GM08714 (cell line): Measurements from ENCODE around the gene WDR12.

Experiments
- H3K4me3 ChIP-seq: fragments of 200-500 bp; sonication (Bioruptor generic); 2 replicates; pipeline ENCODE4 v1.5.1; 2014; ENCODE audit warnings: mild to moderate bottlenecking, low read length, inconsistent platforms
- ZNF274 ChIP-seq: IDR thresholded peaks from 2 replicates; pipeline ENCODE4 v1.6.1; 2012; ENCODE audit warnings: mild to moderate bottlenecking, low read depth, low read length

Gene WDR12

GRCh38 chr2:202848813-202849212 is 62.7 kb downstream of the WDR12 start:
- H3K4me3 ChIP-seq = no peak overlapping the region

GRCh38 chr2:202847693-202848524 is 63.6 kb downstream of the WDR12 start:
- TF ChIP-seq ZNF274 = no peak
- H3K4me3 ChIP-seq = no peak overlapping the region

More at GRCh38 chr2:202848813-202849212, 62.7 kb downstream of the WDR12 start:
- TF ChIP-seq ZNF274 = no peak

- no peak overlapping the region for H3K4me3 ChIP-seq
- no peak for TF ChIP-seq ZNF274
Measured at GRCh38 chr2:202844656-202845055, 66.8 kb downstream of the WDR12 start.

GRCh38 chr2:202842690-202843089 is 68.8 kb downstream of the WDR12 start:
- no peak overlapping the region for H3K4me3 ChIP-seq

GRCh38 chr2:202841090-202841867 is 70.2 kb downstream of the WDR12 start:
- no peak overlapping the region for H3K4me3 ChIP-seq
- TF ChIP-seq ZNF274 = no peak

More at GRCh38 chr2:202842690-202843089, 68.8 kb downstream of the WDR12 start:
- TF ChIP-seq ZNF274 = no peak

GRCh38 chr2:202831242-202832220 is 79.9 kb downstream of the WDR12 start:
- no peak for TF ChIP-seq ZNF274
- no peak overlapping the region for H3K4me3 ChIP-seq

- no peak for TF ChIP-seq ZNF274
- H3K4me3 ChIP-seq = no peak overlapping the region
Measured at GRCh38 chr2:202824901-202825300, 86.6 kb downstream of the WDR12 start.
